ENCODE data around the gene ZNF146. TPM values are rescaled to one million over a fixed set of nuclear protein-coding genes. Genes with fewer than 3 reads are reported as not detected.

ZNF146 gene
- total and polyA plus RNA-seq, 8 donors: 9.3 to 35.2 (median 20.2) TPM

DNA sequence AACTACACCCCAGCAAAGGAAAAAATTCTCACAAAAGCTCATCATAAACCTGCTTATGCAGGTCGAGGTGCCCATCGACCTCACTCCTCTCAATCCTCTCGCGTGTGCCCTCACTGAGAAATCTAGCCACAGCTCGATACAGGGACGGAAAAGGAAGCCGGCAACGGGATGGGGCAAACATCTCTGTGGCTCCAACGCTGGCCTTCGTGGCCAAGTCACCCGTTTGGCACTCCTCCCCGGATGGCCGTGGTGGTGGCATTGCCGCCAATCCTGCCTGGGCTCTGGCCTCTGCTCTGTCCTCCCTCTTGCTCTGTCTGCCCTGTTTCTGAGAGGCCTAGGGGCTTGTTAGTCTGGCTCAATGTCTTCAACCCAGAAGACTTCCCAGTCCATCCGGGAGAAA is 41.2 kb downstream of the ZNF146 start:
- no peak for DNase-seq
- 92 to 95% methylated on average over 15 of the region's 15 CpGs for WGBS, 2 donors
- TF ChIP-seq CTCF (IDR thresholded peaks at IDR 0.05): no peak
- Histone ChIP-seq H3K27me3 (no peaks in the 10 kb centered on the region), H3K4me3 (no peak overlapping the region), H3K9me3 (no peaks in the 10 kb centered on the region), H3K27ac (no peak overlapping the region), H3K4me1 (no peaks in the 10 kb centered on the region), H3K36me3 (no peaks in the 10 kb centered on the region)
- intact Hi-C loops (cut with DNase I): no loop called here
- FAIRE-seq: no peak
- ATAC-seq: no peak

DNA sequence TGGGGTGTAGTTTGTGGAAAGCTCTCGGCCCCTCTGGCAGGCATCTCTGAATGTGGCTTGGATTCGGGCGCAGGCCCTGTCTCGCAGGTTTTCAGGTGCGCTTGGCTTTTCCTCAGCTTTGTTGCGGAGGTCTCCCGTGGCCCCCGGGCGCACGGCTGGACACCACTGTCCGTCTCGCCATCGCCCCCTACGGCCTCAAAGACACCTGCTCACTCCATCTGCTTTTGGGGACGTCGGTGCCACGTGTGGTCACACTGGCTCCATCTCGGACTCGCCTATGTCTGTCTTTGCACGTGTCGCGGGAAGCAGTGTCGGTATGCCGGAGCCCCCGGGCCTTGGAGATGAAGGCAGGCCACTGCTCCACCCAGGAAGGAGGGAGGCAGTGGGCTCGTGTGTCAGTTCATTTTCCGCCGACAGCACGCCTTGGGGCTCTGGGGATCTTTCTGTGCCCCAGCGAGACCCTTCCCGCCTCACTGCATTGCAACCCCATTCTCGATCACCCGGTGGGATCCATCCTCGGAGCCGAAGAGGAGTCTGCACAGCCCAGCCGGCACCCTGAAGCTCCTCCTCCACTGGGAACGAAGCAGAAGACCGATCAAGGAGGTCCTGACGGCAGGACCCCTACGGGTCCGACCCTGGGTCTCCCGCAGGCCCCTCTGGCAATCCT is 42.1 kb downstream of the ZNF146 start:
- peak in 1 of 6 donors; percentile 42 for DNase-seq
- H3K4me1 ChIP-seq: no peaks in the 10 kb centered on the region
- no peak for TF ChIP-seq CTCF (IDR thresholded peaks at IDR 0.05)
- no peak overlapping the region for H3K27ac ChIP-seq
- H3K27me3 ChIP-seq: no peaks in the 10 kb centered on the region
- intact Hi-C loops (cut with DNase I): no loop called here
- H3K4me3 ChIP-seq: peak overlapping the region; percentile 14 to 43 (median 34)
- WGBS, 2 donors: 64 to 67% methylated on average over 42 of the region's 42 CpGs
- no peaks in the 10 kb centered on the region for H3K9me3 ChIP-seq
- no peaks in the 10 kb centered on the region for H3K36me3 ChIP-seq
- FAIRE-seq: no peak
- peak in 1 of 4 donors; percentile 13 for ATAC-seq

- ATAC-seq: peak; percentile 45 to 85 (median 50)
These were observed 42.6 kb downstream of the ZNF146 start for GRCh38 chr19:36257520-36257876.

DNA sequence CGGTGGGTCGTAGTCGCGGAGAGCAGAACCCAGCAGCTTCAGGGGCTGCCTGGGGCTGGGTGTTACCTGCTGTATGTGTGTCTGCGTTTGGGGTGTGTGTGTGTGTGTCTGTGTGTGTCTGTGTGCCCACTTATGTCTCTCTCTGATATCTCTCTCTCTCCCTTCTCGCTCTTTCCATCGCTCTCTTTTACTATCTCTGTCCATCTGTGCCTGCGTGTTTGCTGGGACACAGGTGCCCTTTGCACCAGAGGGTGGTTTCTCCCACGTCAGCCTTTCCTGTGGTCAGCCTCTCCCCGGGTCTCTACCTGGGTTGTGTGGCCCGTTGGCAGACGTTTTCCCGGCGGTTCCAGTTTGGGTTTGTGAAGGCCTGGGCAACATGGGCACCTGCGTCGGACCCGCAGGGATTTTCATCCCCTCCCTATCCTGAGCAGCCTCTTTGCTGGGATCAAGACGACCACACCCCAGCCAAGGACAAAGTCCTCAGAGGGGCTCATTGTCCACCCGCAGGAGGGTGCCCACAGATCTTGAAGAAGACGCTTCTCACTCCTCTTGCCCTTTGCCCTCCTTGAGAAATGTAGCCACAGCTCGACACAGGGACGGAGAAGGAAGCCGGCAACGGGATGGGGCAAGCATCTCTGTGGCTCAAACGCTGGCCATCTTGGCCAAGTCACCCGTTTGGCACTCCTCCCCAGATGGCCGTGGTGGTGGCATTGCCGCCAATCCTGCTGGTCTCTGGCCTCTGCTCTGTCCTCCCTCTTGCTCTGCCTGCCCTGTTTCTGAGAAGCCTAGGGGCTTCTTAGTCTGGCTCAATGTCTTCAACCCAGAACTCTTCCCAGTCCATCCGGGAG is 43.3 kb downstream of the ZNF146 start:
- Histone ChIP-seq H3K9me3 (no peaks in the 10 kb centered on the region), H3K27me3 (no peaks in the 10 kb centered on the region), H3K27ac (no peak overlapping the region), H3K4me3 (peak overlapping the region in 1 of 4 donors; percentile 43), H3K4me1 (no peaks in the 10 kb centered on the region), H3K36me3 (no peaks in the 10 kb centered on the region)
- ATAC-seq: no peak
- TF ChIP-seq CTCF (IDR thresholded peaks at IDR 0.05): no peak
- 78 to 82% methylated on average over 29 of the region's 29 CpGs for WGBS, 2 donors
- peak in 1 of 6 donors; percentile 34 for DNase-seq
- intact Hi-C loops (cut with DNase I): no loop called here
- FAIRE-seq: no peak

More at GRCh38 chr19:36257520-36257876, 42.6 kb downstream of the ZNF146 start:
- WGBS, 2 donors: 5 to 7% methylated on average over 36 to 37 of the region's 37 CpGs
- H3K9me3 ChIP-seq: no peaks in the 10 kb centered on the region
- H3K27me3 ChIP-seq: no peaks in the 10 kb centered on the region
- H3K4me1 ChIP-seq: no peaks in the 10 kb centered on the region
- H3K36me3 ChIP-seq: no peaks in the 10 kb centered on the region
- intact Hi-C loops (cut with DNase I): no loop called here
- no peak overlapping the region for H3K27ac ChIP-seq
- FAIRE-seq (no peak), DNase-seq (peak in 5 of 6 donors; percentile 17 to 65 (median 45))
- peak overlapping the region; percentile 14 to 43 (median 34) for H3K4me3 ChIP-seq
- TF ChIP-seq CTCF (IDR thresholded peaks at IDR 0.05): no peak
